GOT3 (cell line): ENCODE measurements around the gene CSMD2.

Experiments used
- DNase-seq: peaks from one replicate; lab custom pipeline; 2025; ENCODE audit warnings: mixed read lengths; lab: John Stamatoyannopoulos, UW

Gene CSMD2

DNA sequence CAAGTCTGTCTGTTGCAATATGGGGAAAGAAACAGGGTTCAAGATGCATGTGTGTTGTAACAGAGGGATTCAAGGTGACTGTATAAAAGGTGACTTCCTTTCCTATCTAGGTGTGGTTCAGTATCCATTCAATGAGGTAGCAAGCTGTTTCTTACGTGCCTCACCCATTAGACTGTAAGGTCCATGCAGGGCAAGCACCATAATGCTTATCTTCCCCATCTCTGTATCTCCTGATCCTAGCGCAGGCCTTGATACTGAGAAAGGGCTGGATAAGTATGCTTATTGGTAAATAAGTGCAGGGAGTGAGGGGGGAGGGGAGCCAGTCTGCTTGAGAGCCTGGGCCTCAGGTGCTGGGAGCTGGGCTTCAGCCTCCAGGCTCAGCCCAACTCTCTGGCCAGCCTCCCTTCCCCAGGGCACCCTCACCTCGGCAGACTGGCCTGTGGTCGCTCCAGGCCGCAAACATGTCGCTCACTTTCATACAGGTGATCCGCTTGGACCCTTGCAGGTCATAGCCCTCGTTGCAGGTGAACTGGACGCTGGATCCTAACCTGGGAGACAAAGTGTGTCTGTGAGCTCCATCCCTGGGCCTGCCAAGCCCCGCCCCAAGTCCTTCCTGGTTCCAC, 345.6 kb downstream of the CSMD2 start:
- DNase-seq, result no peak

DNA sequence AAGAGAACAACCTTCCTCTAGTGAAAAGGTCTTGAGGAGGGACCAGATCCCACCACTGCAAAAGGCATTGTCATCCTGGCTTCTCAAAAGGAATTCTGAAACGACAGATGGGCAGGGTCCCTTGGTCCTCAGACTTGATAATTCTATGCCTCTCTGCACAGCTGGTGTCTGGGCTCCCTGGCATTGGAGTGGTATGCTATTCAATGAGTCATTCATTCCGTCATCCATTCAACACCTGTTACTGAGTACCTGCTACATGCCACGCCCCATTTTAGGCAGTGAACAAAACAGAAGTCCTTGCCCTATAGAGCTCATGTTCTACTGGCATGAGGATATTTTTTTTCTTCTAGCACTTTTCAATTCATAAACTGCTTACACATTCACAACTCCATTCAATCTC, 347.0 kb downstream of the CSMD2 start:
- no peak for DNase-seq

GRCh38 chr1:33815061-33815460, 350.0 kb downstream of the CSMD2 start:
- DNase-seq, result no peak

GRCh38 chr1:33814166-33814565, 350.9 kb downstream of the CSMD2 start:
- DNase-seq, result no peak

- no peak for DNase-seq
Measured at GRCh38 chr1:33810571-33810970, 354.5 kb downstream of the CSMD2 start.

- DNase-seq, result no peak
Measured at GRCh38 chr1:33805988-33806387, 359.0 kb downstream of the CSMD2 start.

DNA sequence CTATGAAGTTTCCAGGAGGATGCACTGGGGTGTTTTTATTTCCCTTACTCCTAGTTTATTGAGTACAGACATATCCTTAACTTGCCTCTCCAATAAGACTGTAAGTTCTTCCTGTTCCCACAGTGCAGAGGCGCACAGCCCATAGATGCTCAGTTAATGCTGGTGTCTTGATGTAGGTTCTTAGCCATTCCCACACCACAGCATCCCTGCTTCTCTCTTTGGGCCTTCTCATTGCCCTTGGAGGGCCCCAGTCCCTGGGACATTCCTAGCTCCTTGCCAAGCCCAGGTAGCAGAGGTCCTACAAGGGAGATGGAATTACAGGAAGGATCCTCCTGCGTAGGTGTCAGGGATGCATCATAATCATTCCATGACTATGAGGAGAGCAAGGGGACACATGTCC, 362.8 kb downstream of the CSMD2 start:
- no peak for DNase-seq

DNA sequence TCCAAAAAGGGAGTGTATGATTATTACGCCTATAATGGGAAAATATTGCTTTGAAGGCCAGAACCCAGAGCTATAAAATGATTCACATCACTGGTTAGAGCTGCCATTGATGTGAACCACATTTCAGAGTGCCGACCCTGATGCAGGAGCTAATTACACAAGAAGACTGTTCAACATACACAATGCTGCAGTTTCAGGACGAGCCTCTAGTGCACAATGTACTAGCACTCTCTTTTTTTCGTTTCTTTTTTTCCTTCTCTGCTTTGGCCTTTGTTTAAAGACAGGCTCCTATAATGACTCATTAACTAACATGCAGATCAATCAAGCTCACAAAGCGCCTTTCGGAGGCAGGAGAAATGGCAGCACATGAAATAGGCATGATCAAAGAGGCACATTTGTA, 367.2 kb downstream of the CSMD2 start:
- no peak for DNase-seq

DNA sequence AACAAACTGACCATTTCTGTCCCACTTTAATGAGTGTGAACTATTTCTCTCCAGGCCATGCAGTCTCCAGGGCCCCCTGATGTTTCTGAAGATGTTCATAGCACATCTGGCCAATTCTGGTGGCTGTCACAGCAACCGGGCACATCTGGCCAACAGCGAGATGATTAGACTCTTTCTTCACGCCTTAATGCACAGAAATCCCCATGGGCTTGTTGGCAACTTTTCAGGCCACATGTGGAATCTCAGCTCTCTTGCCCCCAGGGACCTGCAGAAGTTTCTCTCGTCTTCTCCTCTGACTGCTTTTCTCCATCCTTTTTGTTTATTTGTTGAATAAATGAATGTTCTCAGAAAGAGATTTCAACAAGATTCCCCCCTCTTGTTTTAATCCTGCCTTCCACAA, 372.4 kb downstream of the CSMD2 start:
- DNase-seq, result no peak

DNA sequence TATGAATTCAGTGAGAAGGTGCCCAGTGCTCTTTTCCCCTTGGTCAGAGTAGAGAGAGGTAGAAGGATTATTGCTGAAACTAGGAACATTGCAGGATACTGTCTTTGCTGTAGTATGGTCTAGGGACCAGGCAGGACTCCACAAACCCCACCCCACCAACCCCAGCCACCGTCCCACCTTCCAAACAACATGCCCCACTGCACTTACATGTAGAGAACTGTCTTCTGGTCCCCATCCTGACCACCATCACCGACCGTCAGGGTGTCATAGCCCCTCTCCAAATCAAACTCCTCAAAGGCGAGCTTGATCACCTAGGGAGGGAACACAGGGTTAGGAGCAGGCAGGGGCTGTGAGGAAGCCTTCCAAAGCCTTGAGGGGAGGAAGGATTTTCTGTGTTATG, 372.8 kb downstream of the CSMD2 start:
- no peak for DNase-seq

DNA sequence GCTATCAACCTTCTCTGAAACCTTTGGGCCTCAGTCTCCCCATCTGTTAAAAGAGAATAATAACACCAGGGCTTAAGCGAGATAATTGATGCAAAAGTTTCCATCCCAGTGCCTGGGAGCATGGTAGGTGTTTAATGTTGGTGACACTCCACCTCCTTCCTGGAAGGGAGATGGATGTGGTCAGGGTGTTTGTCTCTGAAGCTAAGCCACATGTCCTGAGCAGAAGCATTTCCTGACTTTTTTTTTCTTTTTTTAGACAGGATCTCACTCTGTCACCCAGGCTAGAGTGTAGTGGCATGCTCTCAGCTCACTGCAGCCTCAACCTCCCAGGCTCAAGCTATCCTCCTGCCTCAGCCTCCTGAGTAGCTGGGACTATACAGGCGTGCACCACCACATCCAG, 373.8 kb downstream of the CSMD2 start:
- DNase-seq, result no peak

DNA sequence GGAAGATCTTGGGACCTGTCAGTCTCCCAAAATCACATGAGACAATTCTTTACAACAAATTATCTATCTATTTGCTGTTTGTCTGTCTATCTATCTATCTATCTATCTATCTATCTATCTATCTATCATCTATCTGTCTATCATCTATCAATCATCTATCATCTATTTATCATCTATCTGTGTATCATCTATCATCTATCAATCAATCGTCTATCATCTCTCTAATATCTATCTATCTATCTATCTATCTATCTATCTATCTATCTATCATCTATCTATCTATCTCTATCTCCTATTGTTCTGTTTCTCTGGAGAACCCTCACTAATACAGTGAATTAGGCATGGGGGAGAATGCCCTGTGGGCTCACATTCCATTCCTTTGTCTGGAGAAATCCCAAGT, 374.5 kb downstream of the CSMD2 start:
- DNase-seq, result no peak

DNA sequence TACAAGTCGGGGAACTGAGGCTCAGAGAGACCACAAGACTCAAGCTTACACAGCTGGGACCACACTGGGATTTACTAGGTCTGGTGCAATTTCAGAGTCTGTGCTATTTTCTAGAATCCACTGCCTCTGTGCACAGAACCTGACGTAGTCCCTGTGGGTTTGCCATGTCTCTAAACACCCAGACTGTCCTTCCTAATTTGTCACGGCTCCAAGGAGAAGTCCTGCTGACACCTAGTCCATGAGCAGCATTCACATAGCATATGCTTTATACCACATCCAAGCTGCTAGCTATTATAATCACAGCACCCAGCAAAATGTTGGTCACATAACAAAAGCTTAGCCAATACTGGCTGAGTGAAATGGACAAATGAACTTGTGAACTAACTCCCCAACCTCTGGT, 380.2 kb downstream of the CSMD2 start:
- DNase-seq, result no peak

DNA sequence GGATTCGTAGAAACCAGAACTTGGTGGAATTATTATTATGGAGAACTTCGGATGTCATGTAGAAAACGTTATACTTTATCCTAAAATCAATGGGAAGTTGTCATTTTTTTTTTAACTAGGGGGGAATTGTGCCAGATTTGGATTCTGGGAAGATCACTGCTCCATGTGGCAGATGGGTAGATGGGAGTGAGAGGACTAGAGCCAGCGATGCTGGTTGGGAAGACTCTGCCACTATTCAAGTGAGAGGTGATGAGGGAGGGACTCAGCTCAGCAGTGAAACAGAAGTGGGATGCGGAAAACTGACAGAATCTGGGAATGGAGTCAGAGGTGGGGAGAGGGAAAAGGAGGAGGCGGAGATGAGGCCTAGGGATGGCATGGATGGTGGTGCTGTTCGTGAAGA, 382.3 kb downstream of the CSMD2 start:
- no peak for DNase-seq

- DNase-seq, result no peak
Measured at GRCh38 chr1:33781652-33782051, 383.4 kb downstream of the CSMD2 start.

- no peak for DNase-seq
Measured at GRCh38 chr1:33777337-33777736, 387.7 kb downstream of the CSMD2 start.

DNA sequence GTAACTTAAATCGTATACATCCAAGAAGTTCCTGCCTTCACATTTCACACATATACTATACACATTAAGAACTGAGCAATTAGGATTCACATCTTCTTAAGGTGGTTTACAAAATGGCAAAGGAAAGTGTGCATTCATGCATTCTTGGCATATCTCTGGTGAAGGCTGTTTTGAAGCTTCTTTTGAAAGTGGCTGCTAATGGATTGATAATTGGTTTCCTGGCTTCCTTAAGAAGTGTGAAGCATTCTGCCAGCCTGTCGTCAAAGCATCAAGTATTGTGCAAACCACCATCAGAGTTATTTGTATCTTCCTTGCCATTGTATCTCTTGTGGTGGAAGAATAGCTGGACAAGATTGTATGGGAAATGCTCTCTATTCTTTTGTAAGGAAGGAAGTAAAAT, 396.2 kb downstream of the CSMD2 start:
- DNase-seq, result no peak

DNA sequence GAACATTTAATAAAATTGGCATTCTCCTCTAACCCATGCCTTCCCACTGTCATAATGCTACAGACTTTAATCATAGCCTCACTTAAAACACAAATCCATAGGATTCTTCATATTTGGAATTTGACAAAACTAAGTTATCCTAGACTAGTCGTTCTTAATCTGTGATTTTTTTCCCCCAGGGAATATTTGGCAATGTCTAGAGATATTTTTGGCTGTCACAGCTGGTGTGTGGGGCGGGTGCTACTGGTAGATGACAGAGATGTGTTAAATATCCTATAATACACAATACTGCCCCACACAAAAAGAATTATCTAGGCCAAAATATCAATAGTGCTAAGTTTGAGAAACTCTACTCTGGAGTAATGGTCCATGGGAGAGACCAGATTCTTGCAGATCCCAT, 396.9 kb downstream of the CSMD2 start:
- DNase-seq, result no peak

DNA sequence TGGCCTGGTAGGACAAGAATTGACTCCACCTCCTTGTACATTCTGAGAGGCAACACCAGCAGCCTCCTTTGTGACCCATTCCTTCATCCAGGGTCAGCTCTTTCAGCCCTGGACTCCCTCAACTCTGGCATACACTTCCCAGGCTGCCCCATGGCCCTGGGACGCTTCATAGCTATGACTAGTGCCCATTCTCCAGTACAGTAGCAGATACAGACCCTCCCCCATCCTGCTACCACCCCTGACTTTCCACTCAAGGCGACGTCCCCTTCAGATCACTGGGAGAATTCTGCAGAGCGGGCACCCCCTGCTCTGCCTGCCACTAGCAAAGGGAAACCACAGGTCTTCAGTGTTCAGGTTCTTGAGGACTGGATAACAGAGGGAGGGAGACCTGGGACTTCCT, 400.9 kb downstream of the CSMD2 start:
- no peak for DNase-seq

DNA sequence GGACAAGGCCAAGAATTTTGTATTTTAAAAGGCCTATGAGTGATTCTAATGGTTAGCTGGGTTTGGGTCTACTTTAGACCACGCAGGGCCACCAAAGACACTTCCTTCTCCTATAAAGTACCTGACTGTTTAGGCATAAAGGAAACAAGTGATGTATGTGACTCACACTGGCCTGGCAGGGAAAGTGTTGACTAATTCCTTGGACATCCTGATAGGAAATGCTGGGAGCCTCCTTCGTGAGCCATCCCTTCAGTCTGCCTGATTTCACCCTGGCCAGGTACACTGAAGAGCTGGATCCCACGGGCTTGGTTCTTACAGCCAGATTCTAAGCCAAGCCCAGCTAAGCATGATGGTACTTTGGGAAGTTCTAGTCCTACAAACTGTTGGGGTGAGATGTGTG, 401.6 kb downstream of the CSMD2 start:
- no peak for DNase-seq

DNA sequence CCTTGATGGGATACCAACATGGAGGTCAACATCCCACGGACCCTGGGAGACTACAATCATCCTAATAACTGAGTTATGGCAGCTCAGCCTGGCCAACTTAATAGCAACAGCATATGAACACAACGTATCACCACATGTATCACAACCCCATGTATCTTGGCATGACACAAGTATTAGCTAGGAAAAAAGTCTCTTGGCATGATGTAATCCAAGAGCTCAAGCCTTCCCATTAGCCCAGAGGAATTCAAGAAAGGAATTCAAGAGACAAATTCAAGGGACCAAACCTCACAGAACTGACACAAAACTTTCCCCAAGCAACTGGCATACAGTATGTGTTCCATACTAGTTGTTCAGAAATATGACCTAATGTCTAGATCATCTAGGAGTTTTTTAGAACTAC, 402.1 kb downstream of the CSMD2 start:
- no peak for DNase-seq

GRCh38 chr1:33762109-33762830, 402.8 kb downstream of the CSMD2 start:
- DNase-seq, result no peak

- DNase-seq, result no peak
Measured at GRCh38 chr1:33758698-33759097, 406.3 kb downstream of the CSMD2 start.
